GM21526 (cell line): ENCODE results near the gene WDR18.

Experiments
- ATAC-seq: cut with Tn5 transposase; IDR thresholded peaks from one replicate; pipeline ENCODE4 v1.9.1; 2021; ENCODE audit warnings: moderate library complexity; ENCODE audit not compliant: unreplicated experiment, low FRiP score

The WDR18 gene

DNA sequence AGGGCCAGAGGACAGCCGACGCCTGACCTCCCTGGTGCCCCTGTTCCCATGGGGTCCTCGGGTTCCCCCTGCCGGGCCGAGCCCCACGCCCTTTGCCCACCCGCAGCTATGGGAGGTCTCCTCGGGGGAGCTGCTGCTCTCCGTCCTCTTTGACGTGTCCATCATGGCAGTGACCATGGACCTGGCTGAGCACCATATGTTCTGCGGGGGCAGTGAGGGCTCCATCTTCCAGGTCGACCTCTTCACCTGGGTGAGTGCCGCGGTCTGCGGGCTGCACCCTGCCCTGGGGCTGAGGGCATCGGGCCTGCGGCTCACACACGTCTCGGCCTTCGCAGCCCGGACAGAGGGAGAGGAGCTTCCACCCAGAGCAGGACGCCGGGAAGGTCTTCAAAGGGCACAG is 6.6 kb downstream of the WDR18 start:
- ATAC-seq = no peak

DNA sequence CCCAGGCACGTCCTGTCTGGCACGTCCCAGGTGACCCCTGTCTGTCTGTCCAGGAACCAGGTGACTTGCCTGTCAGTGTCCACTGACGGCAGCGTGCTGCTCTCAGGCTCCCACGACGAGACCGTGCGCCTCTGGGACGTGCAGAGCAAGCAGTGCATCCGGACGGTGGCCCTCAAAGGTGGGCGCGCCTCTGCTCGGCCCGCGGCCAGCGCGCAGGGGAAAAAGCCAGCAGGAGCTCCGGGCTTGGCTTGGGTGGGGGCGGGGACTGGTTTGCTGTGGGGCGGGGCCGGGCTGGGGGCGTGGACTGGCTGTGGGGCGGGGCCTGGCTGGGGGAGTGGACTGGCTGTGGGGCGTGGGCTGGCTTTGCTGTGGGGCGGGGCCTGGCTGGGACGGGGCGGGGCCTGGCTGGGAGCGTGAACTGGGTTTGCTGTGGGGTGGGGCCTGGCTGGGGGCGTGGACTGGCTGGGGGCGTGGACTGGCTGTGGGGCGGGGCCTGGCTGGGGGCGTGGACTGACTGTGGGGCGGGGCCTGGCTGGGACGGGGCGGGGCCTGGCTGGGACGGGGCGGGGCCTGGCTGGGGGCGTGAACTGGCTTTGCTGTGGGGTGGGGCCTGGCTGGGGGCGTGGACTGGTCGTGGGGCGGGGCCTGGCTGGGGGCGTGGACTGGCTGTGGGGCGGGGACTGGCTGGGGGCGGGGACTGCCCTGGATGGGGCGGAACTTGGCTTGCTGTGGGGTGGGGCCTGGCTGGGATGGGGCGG is 7.2 kb downstream of the WDR18 start:
- no peak for ATAC-seq

DNA sequence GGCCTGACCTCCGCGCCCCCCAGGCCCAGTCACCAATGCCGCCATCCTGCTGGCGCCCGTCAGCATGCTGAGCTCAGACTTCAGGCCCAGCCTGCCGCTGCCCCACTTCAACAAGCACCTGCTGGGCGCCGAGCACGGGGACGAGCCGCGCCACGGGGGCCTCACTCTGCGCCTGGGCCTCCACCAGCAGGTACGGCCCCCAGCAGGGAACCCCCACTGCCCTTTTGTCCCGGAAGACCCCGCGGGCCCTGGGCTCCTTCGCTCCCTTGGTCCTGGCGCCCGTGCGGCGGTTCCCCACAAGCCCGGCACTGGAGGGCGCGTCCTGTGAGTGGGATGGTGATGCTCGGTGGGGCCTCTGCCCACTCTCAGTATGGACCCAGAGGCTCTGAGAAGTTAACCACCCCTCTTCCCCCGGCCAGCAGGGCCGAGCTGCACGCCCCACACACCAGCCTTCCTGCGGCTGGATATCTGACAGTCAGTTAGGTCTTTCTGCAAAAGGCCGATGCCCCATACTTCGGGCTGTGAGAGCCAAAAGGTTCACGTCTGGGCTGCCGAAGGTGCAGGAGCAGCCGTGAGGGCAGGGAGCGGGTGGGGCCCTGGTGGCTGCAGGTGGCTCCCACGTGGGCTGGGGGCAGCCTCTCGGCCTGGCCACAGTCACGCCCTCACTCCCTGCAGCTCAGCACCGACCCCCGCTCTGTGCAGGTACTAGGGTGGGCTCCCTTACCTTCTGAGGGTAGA is 8.0 kb downstream of the WDR18 start:
- no peak for ATAC-seq

DNA sequence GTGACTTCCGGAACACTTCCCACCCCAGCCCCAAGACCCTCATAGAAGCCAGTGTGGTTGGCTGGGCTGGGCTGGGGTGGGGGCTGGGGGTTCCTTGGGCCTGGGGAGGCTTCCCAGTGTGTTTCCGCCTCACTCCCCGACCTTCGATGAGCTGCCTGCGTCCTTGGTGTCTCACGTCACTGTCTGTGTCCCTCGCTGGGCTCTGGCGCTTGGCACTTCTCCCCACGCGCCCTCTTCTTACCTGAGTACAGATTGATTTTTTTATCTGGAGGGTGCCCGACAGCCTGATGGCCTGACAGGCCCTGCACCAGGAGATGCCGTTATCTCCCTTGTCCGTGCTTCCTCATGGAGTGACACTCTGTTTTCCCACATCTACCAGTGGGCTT is 8.5 kb downstream of the WDR18 start:
- no peak for ATAC-seq

DNA sequence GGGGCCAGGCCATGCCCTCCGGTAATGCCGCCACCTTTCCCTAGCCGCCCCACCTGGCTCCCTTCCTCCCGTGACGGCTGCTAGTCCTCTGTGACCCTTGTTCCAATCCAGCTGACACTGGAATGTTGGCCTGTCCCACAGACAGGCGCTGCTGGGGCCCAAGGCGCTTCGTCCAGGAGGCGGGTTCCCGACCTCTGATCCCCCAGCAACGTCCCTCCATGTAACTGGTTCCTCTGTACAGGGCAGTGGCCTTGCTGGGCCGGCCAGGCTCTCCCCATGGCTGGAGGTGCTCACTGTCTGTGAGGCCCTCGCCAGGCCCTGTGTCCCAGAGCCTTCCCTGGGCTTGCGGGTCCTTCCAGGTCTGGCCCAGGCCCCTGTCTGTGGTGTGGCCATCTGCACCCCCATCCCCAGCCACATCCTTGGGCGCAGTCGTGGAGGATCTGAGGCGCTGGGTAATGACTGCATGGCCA is 9.3 kb downstream of the WDR18 start:
- no peak for ATAC-seq

DNA sequence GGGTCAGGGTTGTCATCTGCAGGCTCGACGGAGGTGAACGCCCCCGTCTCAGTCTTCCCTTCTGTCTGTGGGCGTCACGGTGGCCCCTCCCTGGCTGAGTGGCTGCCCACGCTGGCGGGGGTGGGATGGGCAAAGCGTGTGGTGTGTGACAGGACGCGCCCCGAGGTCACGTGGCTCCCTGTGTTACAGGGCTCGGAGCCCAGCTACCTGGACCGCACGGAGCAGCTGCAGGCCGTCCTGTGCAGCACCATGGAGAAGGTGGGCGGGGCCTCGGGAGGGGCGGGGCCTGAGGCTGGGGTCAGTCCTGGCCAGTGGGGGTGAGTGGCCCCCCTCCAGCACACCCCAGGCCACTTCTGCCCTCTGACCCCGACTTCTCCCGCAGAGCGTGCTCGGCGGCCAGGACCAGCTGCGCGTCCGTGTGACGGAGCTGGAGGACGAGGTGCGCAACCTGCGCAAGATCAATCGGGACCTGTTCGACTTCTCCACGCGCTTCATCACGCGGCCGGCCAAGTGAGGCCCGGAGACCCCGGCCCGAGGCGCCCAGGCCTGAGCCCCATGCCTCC is 9.8 kb downstream of the WDR18 start:
- no peak for ATAC-seq

DNA sequence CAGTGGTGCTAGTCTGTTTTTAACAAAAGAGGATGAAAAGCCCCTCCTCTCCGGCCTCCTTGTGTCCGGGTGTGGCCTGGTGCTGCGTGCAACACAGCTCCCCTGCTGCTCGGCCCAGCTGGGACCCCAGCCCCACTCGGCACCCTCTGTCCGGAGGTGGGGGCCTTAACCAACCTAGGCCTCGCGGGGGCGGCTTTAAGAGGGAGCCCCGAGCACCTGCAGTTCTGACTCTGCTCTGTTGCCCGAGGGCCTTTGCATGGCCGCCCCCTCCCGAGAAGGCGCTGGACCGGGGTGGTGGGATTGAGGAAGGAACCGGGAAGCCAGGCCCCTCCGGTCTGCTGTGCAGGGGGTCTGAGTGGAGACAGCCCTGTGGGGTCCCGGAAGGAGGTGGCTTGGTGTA is 10.4 kb downstream of the WDR18 start:
- no peak for ATAC-seq

DNA sequence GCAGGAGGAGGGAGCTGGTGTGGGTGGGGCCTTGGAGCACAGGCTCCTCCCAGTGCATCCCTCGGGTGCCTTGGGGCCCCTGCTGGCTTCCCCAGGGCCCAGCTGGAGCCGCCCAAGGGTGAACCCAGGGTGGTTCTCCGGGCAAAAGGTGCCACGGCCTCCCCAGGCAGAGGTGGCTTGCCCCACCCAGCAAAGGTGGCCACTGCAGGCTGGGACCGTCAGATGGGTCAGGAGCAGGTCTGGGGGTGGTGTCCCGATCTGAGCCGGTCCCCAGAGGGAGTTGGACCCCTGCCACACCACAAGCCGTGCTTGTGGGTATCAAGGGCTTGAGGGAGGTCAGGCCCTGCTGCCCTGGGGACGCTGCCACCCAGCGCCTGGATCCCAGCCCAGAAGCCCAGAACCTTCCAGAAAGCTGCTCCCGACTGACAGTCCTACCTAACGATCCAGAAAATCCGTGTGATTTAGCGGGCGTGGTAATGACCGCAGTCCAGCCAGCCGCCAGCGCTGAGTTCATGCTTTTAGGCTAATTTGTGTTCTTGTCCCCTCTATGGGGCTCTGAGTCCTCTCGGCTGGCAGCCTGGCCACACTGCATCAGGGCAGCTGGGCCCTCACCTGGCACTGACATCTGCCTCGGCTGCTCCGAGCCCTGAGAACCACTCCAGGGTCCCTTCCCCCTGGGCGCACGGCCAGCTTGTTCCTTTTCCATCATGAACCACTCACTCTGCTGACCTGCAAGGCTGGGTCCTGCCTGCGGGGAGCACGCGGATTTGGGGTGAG is 11.1 kb downstream of the WDR18 start:
- ATAC-seq = no peak

DNA sequence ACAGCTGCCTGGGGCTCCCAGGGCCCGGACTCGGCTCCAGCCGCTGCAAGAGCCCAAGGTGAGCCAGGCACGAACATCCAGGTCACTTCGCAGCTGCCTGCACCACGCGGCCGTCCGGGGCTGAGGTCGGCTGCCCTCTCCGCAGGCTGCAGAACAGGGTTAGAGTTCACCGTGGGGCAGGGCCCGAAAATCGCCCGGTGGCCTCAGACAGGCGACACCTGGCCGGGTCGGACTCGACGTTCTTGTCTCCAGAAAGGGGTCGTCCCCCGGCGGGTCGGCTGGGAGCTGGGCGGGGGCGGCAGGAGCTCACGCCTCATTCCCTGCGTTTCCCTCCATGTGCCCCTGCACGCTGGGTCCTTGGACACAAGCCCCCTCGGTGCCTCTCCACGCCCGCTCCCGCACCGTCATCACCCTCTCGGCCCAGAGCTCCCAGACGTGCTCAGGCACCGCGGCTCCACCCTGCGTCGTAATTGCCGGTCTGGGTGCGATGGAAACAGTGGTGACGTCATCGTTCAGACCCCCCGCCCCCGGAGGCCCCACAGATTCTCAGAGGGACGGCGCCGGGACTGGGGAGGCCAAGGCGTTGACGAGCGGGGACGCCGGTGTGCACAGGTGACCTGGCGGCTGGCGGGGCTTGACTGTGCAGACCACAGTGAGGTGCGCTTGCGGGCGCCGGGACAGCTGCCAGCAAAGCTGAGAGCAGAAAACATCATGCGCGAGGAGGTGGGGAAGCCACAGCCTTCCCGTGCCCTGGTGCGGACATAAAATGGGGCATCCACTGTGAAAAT is 12.1 kb downstream of the WDR18 start:
- no peak for ATAC-seq

DNA sequence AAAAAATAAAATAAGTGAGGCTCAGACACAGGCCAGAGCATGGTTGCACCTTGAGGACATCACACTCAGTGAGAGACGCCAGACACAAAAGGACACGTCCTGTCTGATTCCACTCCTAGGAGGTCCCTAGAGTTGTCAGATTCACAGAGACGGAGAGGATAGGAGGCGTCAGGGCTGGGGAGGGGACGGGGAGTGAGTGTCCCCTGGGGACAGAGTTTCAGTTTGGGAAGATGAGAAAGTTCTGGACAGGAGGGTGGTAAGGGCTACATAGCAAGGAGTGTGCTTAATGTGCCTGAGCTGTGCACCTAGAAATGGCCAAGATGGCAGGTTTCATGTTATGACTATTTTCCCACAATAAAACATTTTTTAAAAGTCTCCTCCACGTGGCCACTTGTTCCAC is 13.9 kb downstream of the WDR18 start:
- no peak for ATAC-seq

DNA sequence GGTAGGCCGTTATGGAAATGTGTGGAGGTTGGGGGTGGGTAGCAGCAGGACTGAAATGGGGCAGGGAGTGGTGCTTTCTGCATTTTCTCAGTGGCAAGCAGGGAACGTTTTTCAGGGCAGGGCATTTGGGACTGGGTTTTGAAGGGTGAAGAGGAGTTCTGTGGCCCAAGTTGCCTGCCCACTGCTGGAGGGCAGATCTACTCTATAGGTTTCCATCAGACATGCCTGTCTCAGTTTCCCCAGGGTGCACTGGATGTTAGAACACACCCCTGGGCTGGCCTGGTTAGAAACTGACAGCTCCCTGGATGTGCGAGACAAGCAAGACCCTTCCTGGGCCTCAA is 15.2 kb downstream of the WDR18 start:
- ATAC-seq = no peak

DNA sequence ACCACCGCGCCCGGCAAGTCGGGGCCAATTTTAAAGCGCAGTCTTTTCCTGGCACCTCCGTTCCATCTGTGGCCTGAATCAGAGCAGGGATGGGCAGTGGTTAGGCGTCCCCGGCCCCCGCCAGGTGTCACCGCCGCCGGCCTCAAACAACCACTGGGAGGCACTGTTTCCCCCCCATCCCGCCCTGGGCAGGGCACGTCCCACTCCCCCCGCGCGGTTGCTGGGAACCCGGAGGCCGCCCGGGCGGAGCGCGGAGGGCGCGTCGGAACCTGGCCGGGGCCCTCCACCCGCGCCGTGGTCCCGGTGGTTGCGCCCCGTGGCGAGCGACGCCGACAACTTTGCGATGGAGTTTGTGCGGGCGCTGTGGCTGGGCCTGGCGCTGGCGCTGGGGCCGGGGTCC is 15.9 kb downstream of the WDR18 start, which contains the start of gene GRIN3B:
TSS of gene GRIN3B (plus strand) at position 325 of the 400 bp plus-strand sequence. CDS start at position 344, 19 bp downstream.
- ATAC-seq = no peak

DNA sequence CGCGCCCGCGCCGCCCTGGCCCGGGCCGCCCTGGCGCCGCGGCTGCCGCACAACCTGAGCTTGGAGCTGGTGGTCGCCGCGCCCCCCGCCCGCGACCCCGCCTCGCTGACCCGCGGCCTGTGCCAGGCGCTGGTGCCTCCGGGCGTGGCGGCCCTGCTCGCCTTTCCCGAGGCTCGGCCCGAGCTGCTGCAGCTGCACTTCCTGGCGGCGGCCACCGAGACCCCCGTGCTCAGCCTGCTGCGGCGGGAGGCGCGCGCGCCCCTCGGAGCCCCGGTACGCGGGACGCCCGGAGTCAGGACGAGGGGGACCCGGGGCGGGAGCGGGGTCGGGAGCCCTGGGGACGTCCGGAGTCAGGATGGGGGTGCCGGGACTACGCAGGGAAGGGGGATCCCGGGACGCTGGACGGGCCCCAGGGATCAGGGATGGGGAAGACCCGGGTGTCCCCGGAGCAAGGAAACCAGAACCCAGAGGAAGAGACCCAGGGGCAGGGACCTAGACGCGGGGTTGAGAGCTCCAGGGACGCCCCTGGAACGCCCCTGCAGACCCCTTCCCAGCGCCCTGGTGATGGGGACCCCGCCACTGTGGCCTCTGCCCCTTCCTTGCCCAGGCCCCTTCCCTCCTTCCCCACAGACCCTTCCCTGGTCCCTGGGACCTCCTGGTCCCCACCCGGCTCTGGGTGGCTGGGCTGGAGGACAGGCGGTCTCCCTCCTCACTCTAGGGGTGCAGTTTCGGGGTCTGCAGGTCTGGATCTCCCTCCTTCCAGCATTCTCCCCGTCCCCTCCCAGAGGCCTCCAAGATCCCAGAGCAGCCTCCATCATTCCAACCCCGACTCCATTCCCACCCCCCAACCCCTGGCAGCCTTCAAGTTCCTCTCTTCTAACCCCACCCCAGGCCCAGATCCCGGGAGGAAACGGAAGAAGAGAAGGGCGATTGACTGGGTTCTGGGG is 16.7 kb downstream of the WDR18 start:
- ATAC-seq = no peak

DNA sequence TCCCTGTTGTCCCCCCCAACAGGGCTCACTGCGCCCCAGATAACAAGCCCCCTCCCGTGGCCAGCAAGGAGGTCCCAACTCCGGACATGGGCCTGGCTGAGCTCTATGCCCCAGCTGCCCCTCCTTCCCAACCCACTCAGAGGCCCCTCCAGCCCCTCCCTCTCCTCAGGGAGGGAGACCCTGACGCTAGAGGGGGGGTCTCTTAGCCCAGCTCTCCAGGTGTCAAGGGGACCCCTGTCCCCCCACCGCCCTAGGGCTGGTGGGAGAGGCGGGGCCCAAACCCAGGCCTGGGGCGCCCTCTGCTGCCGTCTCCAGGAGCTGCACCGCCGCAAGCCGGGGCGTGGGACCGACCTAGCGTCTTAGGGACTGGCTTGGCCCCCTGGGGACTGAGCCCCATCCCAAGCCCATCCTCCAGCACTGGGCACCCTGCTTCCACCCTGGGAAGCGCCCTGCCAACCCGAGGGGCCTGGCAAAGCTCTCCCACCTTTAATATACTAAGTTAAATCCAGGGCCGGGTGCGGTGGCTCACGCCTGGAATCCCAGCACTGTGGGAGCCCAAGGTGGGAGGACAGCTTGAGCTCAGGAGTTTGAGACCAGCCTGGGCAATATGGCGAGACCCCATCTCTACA is 17.5 kb downstream of the WDR18 start:
- no peak for ATAC-seq

DNA sequence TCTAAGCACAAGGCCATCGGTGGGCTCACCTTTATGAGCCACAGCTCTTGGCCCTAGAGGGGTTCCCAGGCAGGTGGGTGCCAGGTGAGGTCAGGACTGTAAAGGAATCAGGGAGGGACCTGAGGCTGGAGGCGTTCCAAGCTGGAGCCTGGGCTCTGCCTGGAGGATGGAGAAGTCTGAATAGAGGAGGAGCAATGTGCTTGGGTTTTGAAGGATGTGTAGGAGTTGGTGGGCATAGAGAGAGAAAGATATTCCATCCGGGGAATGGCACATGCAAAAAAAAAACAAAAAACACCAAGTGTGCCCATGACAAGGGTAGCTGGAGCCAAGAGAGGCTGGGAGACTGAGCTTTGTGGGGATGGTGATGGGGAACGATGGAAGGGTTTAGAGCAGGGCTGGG is 18.5 kb downstream of the WDR18 start:
- ATAC-seq = no peak

DNA sequence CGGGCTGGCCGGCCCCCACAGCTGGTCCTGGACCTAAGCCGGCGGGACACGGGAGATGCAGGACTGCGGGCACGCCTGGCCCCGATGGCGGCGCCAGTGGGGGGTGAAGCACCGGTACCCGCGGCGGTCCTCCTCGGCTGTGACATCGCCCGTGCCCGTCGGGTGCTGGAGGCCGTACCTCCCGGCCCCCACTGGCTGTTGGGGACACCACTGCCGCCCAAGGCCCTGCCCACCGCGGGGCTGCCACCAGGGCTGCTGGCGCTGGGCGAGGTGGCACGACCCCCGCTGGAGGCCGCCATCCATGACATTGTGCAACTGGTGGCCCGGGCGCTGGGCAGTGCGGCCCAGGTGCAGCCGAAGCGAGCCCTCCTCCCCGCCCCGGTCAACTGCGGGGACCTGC is 19.1 kb downstream of the WDR18 start:
- no peak for ATAC-seq

DNA sequence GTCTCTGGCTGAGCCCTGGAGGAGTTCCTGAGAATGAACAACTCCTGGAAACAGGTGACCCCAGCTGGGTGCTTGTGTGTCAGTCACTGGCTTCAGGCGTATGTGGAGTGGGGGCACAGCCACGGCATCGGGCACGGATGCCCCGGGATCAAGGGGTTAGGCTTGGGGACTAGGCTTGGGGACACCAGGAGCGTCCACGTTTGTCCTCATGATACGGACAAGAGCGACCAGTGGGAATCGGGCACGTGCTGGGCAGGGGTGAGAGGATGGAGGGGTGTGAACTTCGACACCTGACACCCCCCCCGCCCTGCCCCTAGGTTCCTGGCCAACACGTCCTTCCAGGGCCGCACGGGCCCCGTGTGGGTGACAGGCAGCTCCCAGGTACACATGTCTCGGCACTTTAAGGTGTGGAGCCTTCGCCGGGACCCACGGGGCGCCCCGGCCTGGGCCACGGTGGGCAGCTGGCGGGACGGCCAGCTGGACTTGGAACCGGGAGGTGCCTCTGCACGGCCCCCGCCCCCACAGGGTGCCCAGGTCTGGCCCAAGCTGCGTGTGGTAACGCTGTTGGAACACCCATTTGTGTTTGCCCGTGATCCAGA is 20.2 kb downstream of the WDR18 start:
- ATAC-seq = no peak
